ENCODE measurements around the gene NKAIN2.

The NKAIN2 gene

GRCh38 chr6:123803504-123804013 lies at the start of gene NKAIN2:
Gene NKAIN2, plus strand, starts transcription at chr6:123803865.
- DNase-seq: no peak

- no peak for DNase-seq
Measured at GRCh38 chr6:123759472-123759871, 44.2 kb upstream of the NKAIN2 start.

- DNase-seq: no peak
Measured at GRCh38 chr6:123763904-123764303, 39.8 kb upstream of the NKAIN2 start.

GRCh38 chr6:123764722-123765121 lies 38.9 kb upstream of the NKAIN2 start:
- DNase-seq: no peak

- DNase-seq: no peak
Measured at GRCh38 chr6:123768921-123769320, 34.7 kb upstream of the NKAIN2 start.

- DNase-seq: no peak
Measured at GRCh38 chr6:123769431-123769830, 34.2 kb upstream of the NKAIN2 start.

- DNase-seq: no peak
Measured at GRCh38 chr6:123770247-123770949, 33.3 kb upstream of the NKAIN2 start.

GRCh38 chr6:123771126-123771525 lies 32.5 kb upstream of the NKAIN2 start:
- DNase-seq: no peak

GRCh38 chr6:123777563-123777962 lies 26.1 kb upstream of the NKAIN2 start:
- no peak for DNase-seq

GRCh38 chr6:123780021-123780420 lies 23.6 kb upstream of the NKAIN2 start:
- DNase-seq: no peak

GRCh38 chr6:123784330-123784729 lies 19.3 kb upstream of the NKAIN2 start:
- no peak for DNase-seq

- no peak for DNase-seq
Measured at GRCh38 chr6:123785039-123785438, 18.6 kb upstream of the NKAIN2 start.

- DNase-seq: no peak
Measured at GRCh38 chr6:123788319-123788718, 15.3 kb upstream of the NKAIN2 start.

GRCh38 chr6:123794190-123794589 lies 9.5 kb upstream of the NKAIN2 start:
- DNase-seq: no peak

GRCh38 chr6:123794799-123795198 lies 8.9 kb upstream of the NKAIN2 start:
- no peak for DNase-seq

- no peak for DNase-seq
Measured at GRCh38 chr6:123801067-123801466, 2.6 kb upstream of the NKAIN2 start.

GRCh38 chr6:123802351-123802696 lies 1.3 kb upstream of the NKAIN2 start:
- no peak for DNase-seq

GRCh38 chr6:123802697-123803503 lies 765 bp upstream of the NKAIN2 start:
- peak; percentile 41 for DNase-seq

GRCh38 chr6:123804014-123804786 lies 535 bp downstream of the NKAIN2 start:
- no peak for DNase-seq

GRCh38 chr6:123804787-123805540 lies 1.3 kb downstream of the NKAIN2 start:
- no peak for DNase-seq

GRCh38 chr6:123805921-123806320 lies 2.3 kb downstream of the NKAIN2 start:
- no peak for DNase-seq

GRCh38 chr6:123806561-123806960 lies 2.9 kb downstream of the NKAIN2 start:
- DNase-seq: no peak

- no peak for DNase-seq
Measured at GRCh38 chr6:123808556-123808955, 4.9 kb downstream of the NKAIN2 start.

Data from CD4-positive, alpha-beta T cell treated with Interleukin-10 for 1 hour (primary cell).